GM23338 (cell line): ENCODE data around the gene TREML4. TPM values are rescaled to one million over a fixed set of nuclear protein-coding genes. Genes with fewer than 3 reads are reported as not detected.

Experiments
- ATAC-seq: fragments of 200-7000 bp; cut with Tn5 transposase; 3 replicates; pipeline ENCODE4 v1.9.1; 2020
- DNase-seq: peaks from one replicate; pipeline ENCODE4 v3.0.0-alpha.2; 2015; ENCODE audit warnings: low spot score
- H2AFZ ChIP-seq: fragments of 200-600 bp; sonication (generic); 2 replicates; pipeline ENCODE4 v1.8.0; 2016; ENCODE audit warnings: antibody characterized with exemption, mild to moderate bottlenecking, moderate library complexity
- H3F3A ChIP-seq: fragments of 200-600 bp; sonication (generic); replicated peaks from 2 replicates; pipeline ENCODE4 v1.8.0; 2017; ENCODE audit warnings: antibody characterized with exemption, mixed run types, low read depth
- H3K27ac ChIP-seq: fragments of 200-600 bp; sonication (generic); 2 replicates; pipeline ENCODE4 v1.6.1; 2016; ENCODE audit warnings: low read depth
- H3K27me3 ChIP-seq: fragments of 200-600 bp; sonication (generic); 2 replicates; pipeline ENCODE4 v1.8.0; 2016; ENCODE audit warnings: mild to moderate bottlenecking, mixed run types, moderate library complexity; ENCODE audit not compliant: insufficient read depth
- H3K36me3 ChIP-seq: fragments of 200-600 bp; sonication (generic); 2 replicates; pipeline ENCODE4 v1.8.0; 2016; ENCODE audit warnings: mild to moderate bottlenecking; ENCODE audit not compliant: insufficient read depth
- H3K4me1 ChIP-seq: fragments of 200-600 bp; sonication (generic); 2 replicates; pipeline ENCODE4 v1.8.0; 2016; ENCODE audit warnings: mild to moderate bottlenecking, moderate library complexity; ENCODE audit not compliant: insufficient read depth
- H3K4me2 ChIP-seq: fragments of 200-600 bp; sonication (generic); 2 replicates; pipeline ENCODE4 v1.7.1; 2017; ENCODE audit warnings: mixed run types
- H3K4me3 ChIP-seq: fragments of 200-600 bp; sonication (generic); 2 replicates; pipeline ENCODE4 v1.6.1; 2016; ENCODE audit warnings: mixed run types
- H3K79me2 ChIP-seq: fragments of 200-600 bp; sonication (generic); replicated peaks from 2 replicates; pipeline ENCODE4 v1.8.0; 2017; ENCODE audit warnings: mild to moderate bottlenecking; ENCODE audit not compliant: insufficient read depth
- H3K9me2 ChIP-seq: fragments of 200-600 bp; sonication (generic); 2 replicates; pipeline ENCODE4 v1.8.0; 2017; ENCODE audit not compliant: insufficient read depth
- H4K20me1 ChIP-seq: fragments of 200-600 bp; sonication (generic); replicated peaks from 2 replicates; pipeline ENCODE4 v1.8.0; 2017; ENCODE audit warnings: mild to moderate bottlenecking; ENCODE audit not compliant: insufficient read depth
- H3K27ac Mint-ChIP-seq: 2 replicates; pipeline ENCODE4 v1.8.0; 2020; ENCODE audit warnings: inconsistent platforms, mild to moderate bottlenecking, moderate library complexity, mixed read lengths
- H3K27me3 Mint-ChIP-seq: 3 replicates; pipeline ENCODE4 v1.8.0; 2022; ENCODE audit warnings: low read depth, mild to moderate bottlenecking, moderate library complexity, mixed read lengths, inconsistent platforms; ENCODE audit not compliant: insufficient read depth, poor library complexity
- H3K36me3 Mint-ChIP-seq: 3 replicates; pipeline ENCODE4 v1.8.0; 2021; ENCODE audit warnings: low read depth, mild to moderate bottlenecking, inconsistent platforms, moderate library complexity, mixed read lengths
- H3K4me1 Mint-ChIP-seq: 3 replicates; pipeline ENCODE4 v1.8.0; 2020; ENCODE audit warnings: mild to moderate bottlenecking, inconsistent platforms, mixed read lengths
- H3K4me3 Mint-ChIP-seq: 3 replicates; pipeline ENCODE4 v1.8.0; 2021; ENCODE audit warnings: moderate library complexity, mild to moderate bottlenecking, inconsistent platforms, mixed read lengths
- H3K9me3 Mint-ChIP-seq: 3 replicates; pipeline ENCODE4 v1.8.0; 2020; ENCODE audit warnings: moderate library complexity, mild to moderate bottlenecking, inconsistent platforms, mixed read lengths
- EZH2phosphoT487 ChIP-seq: fragments of 200-600 bp; sonication (generic); IDR thresholded peaks from one replicate; pipeline ENCODE4 v1.8.1; 2018; ENCODE audit warnings: antibody characterized with exemption; ENCODE audit not compliant: unreplicated experiment
- ZNF114 ChIP-seq: fragments of 250-450 bp; sonication (Bioruptor Pico); IDR thresholded peaks from 2 replicates; pipeline ENCODE4 v1.5.0; 2020; ENCODE audit warnings: mild to moderate bottlenecking, moderate library complexity
- polyA plus RNA-seq: library from polyadenylated mRNA; unstranded; fragments of >200 nt; fragmentation: Nextera tagmentation; extraction: Ambion mirVana; gene quantifications from 2 replicates; pipeline ENCODE4 v1.2.1, GENCODE V29; 2016
- total RNA-seq: library from RNA; depleted of rRNA; stranded (reverse); fragments of >200 nt; shearing (Covaris generic); gene quantifications from 2 replicates; pipeline ENCODE4 v1.2.3, GENCODE V29; 2014
- TF ChIP-seq, protein P1 (sequence below), 2 experiments: fragments of 200-600 bp in 1 of 2; sonication (generic) in 1 of 2; conservative IDR thresholded peaks; 2 replicates each; pipeline versions ENCODE4 v1.5.1 to v1.6.1; 2016 to 2017; ENCODE audit warnings: antibody characterized with exemption in 2 of 2, low read depth in 2 of 2, mild to moderate bottlenecking in 2 of 2, moderate library complexity in 1 of 2
- TF ChIP-seq, protein P2 (sequence below): IDR thresholded peaks from one replicate; pipeline ENCODE4 v1.6.1; 2018; ENCODE audit warnings: antibody characterized with exemption; ENCODE audit not compliant: unreplicated experiment
- TF ChIP-seq, protein P3 (sequence below): IDR thresholded peaks from 2 replicates; pipeline ENCODE4 v1.6.1; 2016; ENCODE audit warnings: antibody characterized with exemption
- TF ChIP-seq, protein P4 (sequence below): fragments of 250-450 bp; sonication (Bioruptor Pico); IDR thresholded peaks from 2 replicates; pipeline ENCODE4 v1.5.0; 2020; ENCODE audit warnings: mild to moderate bottlenecking, moderate library complexity

The TREML4 gene
- total and polyA plus RNA-seq, 2 experiments from 2014 or later = not detected

DNA sequence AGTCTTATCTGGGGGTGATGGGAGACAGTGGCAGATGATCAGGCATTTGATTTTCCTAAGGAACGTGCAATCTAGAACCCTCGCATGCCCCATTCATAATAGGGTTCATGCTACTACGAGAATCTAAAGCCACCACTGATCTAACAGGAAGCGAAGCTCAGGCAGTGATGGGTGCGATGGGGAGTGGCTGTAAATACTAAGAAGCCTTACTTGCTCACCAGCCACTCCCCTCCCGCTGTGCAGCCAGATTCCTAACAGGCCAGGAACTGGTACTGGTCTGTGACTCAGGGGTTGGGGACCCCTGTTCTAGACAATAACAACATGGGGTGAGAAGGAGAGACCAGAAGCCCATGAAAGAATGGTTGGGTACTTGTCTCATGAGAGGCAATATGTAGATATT, 4.5 kb downstream of the TREML4 start (continued):
- TF ChIP-seq, protein P1, sequence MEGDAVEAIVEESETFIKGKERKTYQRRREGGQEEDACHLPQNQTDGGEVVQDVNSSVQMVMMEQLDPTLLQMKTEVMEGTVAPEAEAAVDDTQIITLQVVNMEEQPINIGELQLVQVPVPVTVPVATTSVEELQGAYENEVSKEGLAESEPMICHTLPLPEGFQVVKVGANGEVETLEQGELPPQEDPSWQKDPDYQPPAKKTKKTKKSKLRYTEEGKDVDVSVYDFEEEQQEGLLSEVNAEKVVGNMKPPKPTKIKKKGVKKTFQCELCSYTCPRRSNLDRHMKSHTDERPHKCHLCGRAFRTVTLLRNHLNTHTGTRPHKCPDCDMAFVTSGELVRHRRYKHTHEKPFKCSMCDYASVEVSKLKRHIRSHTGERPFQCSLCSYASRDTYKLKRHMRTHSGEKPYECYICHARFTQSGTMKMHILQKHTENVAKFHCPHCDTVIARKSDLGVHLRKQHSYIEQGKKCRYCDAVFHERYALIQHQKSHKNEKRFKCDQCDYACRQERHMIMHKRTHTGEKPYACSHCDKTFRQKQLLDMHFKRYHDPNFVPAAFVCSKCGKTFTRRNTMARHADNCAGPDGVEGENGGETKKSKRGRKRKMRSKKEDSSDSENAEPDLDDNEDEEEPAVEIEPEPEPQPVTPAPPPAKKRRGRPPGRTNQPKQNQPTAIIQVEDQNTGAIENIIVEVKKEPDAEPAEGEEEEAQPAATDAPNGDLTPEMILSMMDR (conservative IDR thresholded peaks at IDR 0.05; ENCODE audit: low read depth in 2 of 2) = no peak
- TF ChIP-seq, protein P2, sequence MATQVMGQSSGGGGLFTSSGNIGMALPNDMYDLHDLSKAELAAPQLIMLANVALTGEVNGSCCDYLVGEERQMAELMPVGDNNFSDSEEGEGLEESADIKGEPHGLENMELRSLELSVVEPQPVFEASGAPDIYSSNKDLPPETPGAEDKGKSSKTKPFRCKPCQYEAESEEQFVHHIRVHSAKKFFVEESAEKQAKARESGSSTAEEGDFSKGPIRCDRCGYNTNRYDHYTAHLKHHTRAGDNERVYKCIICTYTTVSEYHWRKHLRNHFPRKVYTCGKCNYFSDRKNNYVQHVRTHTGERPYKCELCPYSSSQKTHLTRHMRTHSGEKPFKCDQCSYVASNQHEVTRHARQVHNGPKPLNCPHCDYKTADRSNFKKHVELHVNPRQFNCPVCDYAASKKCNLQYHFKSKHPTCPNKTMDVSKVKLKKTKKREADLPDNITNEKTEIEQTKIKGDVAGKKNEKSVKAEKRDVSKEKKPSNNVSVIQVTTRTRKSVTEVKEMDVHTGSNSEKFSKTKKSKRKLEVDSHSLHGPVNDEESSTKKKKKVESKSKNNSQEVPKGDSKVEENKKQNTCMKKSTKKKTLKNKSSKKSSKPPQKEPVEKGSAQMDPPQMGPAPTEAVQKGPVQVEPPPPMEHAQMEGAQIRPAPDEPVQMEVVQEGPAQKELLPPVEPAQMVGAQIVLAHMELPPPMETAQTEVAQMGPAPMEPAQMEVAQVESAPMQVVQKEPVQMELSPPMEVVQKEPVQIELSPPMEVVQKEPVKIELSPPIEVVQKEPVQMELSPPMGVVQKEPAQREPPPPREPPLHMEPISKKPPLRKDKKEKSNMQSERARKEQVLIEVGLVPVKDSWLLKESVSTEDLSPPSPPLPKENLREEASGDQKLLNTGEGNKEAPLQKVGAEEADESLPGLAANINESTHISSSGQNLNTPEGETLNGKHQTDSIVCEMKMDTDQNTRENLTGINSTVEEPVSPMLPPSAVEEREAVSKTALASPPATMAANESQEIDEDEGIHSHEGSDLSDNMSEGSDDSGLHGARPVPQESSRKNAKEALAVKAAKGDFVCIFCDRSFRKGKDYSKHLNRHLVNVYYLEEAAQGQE = no peak
- TF ChIP-seq, protein P3, sequence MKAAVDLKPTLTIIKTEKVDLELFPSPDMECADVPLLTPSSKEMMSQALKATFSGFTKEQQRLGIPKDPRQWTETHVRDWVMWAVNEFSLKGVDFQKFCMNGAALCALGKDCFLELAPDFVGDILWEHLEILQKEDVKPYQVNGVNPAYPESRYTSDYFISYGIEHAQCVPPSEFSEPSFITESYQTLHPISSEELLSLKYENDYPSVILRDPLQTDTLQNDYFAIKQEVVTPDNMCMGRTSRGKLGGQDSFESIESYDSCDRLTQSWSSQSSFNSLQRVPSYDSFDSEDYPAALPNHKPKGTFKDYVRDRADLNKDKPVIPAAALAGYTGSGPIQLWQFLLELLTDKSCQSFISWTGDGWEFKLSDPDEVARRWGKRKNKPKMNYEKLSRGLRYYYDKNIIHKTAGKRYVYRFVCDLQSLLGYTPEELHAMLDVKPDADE = no peak
- no peak for TF ChIP-seq ZNF114 (CRISPR knock-in tag)

DNA sequence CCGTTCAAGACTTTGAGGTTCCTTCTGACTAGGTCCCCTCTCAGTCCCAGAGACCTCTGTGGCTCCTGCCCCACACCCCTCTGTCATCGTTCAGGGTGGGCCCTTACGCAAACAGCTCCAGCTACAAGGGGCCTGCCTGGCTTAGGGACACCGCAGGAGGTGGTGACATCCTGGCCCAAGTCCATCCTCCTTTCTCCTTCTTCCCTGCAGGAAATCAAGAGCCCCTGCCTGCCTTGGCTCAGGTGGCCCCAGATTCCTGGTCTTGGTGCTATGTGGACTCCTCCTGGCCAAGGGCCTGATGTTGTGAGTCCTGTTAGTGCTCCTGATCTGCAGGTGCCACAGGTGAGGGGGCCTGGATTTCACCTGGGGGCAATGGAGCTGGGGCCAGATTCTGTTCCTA, 8.1 kb downstream of the TREML4 start:
- Mint-ChIP-seq H3K4me1 (peaks cover 15% of the 10 kb centered on the region), H3K36me3 (no peaks in the 10 kb centered on the region), H3K9me3 (no peaks in the 10 kb centered on the region), H3K27ac (no peak overlapping the region), H3K4me3 (no peak overlapping the region), H3K27me3 (peaks cover 4% of the 10 kb centered on the region)
- Histone ChIP-seq H3F3A (no peaks in the 10 kb centered on the region), H3K4me1 (peaks cover 4% of the 10 kb centered on the region; the same call in 1 of the 2 replicates), H4K20me1 (no peaks in the 10 kb centered on the region), H3K27me3 (peaks cover 15% of the 10 kb centered on the region), H3K79me2 (no peaks in the 10 kb centered on the region), H3K9me2 (no peaks in the 10 kb centered on the region), H3K36me3 (no peaks in the 10 kb centered on the region), H3K4me2 (no peak overlapping the region), H2AFZ (peak overlapping the region; percentile 91; the same call in 1 of the 2 replicates), H3K27ac (no peak overlapping the region), H3K4me3 (no peak overlapping the region)
- ATAC-seq (no peak), DNase-seq (no peak)
- TF ChIP-seq, protein P4, sequence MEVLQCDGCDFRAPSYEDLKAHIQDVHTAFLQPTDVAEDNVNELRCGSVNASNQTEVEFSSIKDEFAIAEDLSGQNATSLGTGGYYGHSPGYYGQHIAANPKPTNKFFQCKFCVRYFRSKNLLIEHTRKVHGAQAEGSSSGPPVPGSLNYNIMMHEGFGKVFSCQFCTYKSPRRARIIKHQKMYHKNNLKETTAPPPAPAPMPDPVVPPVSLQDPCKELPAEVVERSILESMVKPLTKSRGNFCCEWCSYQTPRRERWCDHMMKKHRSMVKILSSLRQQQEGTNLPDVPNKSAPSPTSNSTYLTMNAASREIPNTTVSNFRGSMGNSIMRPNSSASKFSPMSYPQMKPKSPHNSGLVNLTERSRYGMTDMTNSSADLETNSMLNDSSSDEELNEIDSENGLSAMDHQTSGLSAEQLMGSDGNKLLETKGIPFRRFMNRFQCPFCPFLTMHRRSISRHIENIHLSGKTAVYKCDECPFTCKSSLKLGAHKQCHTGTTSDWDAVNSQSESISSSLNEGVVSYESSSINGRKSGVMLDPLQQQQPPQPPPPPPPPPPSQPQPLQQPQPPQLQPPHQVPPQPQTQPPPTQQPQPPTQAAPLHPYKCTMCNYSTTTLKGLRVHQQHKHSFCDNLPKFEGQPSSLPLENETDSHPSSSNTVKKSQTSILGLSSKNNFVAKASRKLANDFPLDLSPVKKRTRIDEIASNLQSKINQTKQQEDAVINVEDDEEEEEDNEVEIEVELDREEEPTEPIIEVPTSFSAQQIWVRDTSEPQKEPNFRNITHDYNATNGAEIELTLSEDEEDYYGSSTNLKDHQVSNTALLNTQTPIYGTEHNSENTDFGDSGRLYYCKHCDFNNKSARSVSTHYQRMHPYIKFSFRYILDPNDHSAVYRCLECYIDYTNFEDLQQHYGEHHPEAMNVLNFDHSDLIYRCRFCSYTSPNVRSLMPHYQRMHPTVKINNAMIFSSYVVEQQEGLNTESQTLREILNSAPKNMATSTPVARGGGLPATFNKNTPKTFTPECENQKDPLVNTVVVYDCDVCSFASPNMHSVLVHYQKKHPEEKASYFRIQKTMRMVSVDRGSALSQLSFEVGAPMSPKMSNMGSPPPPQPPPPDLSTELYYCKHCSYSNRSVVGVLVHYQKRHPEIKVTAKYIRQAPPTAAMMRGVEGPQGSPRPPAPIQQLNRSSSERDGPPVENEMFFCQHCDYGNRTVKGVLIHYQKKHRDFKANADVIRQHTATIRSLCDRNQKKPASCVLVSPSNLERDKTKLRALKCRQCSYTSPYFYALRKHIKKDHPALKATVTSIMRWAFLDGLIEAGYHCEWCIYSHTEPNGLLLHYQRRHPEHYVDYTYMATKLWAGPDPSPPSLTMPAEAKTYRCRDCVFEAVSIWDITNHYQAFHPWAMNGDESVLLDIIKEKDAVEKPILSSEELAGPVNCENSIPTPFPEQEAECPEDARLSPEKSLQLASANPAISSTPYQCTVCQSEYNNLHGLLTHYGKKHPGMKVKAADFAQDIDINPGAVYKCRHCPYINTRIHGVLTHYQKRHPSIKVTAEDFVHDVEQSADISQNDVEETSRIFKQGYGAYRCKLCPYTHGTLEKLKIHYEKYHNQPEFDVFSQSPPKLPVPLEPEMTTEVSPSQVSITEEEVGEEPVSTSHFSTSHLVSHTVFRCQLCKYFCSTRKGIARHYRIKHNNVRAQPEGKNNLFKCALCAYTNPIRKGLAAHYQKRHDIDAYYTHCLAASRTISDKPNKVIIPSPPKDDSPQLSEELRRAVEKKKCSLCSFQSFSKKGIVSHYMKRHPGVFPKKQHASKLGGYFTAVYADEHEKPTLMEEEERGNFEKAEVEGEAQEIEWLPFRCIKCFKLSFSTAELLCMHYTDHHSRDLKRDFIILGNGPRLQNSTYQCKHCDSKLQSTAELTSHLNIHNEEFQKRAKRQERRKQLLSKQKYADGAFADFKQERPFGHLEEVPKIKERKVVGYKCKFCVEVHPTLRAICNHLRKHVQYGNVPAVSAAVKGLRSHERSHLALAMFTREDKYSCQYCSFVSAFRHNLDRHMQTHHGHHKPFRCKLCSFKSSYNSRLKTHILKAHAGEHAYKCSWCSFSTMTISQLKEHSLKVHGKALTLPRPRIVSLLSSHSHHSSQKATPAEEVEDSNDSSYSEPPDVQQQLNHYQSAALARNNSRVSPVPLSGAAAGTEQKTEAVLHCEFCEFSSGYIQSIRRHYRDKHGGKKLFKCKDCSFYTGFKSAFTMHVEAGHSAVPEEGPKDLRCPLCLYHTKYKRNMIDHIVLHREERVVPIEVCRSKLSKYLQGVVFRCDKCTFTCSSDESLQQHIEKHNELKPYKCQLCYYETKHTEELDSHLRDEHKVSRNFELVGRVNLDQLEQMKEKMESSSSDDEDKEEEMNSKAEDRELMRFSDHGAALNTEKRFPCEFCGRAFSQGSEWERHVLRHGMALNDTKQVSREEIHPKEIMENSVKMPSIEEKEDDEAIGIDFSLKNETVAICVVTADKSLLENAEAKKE (CRISPR knock-in tag) = no peak
- TF ChIP-seq, protein P2 = no peak
- no peak for TF ChIP-seq EZH2phosphoT487
- TF ChIP-seq, protein P3 = no peak
